Stimulated activated CD4-positive, alpha-beta T cell treated with anti-CD3 and anti-CD28 coated beads, Interleukin-2, amount 100 ng/mL, for 48 hours (primary cell): ENCODE data around the gene RAPGEFL1.
"Not testable (repeated sequence)": the region's sequence is repeated elsewhere in the genome, so short reads cannot be mapped to it uniquely, and the experiment has no call there.

Source experiments
- DNase-seq, 2 donors: peaks; one replicate each; pipeline ENCODE4 v3.0.0-alpha.2; 2020

The RAPGEFL1 gene

GRCh38 chr17:40177275-40177874 lies at the start of gene RAPGEFL1:
Gene RAPGEFL1, plus strand, starts transcription at chr17:40177470. Its CDS starts 392 bp downstream, at chr17:40177862.
- DNase-seq, result peak; percentile 82 to 84

GRCh38 chr17:40129498-40129897 lies 47.8 kb upstream of the RAPGEFL1 start:
- DNase-seq, result no peak

DNA sequence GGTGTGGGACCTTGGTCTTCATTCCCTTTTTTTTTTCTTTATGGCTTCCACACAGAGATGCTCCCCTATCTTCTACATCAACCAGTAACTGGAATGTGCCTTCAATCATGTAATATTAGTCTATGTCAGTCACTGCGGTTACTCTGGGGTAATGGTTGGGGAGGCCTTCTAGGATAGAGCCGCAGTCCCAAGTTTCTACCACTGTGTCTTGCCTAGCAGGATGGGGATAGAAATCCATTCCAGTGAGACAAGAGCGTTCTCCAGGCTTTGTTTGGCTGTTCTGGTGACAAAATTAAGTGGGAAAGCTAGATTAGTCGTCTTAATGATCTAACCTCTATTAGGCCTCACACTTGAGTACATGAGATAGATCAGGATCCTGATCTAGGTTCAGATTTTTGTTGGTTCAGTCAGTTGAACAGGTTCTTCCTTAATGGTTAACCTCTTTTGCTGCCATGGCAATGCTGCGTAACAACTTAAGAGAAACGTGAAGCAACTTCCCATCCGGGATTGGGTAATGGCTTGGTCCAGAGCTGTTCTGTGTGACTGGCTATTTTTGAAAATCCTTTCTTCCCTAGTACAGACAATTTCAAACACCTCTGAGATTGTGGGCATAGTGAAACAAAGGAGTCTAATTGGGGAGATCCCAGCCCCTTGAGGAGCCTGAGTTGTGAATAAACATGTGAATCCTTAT lies 46.8 kb upstream of the RAPGEFL1 start:
- DNase-seq, result no peak

DNA sequence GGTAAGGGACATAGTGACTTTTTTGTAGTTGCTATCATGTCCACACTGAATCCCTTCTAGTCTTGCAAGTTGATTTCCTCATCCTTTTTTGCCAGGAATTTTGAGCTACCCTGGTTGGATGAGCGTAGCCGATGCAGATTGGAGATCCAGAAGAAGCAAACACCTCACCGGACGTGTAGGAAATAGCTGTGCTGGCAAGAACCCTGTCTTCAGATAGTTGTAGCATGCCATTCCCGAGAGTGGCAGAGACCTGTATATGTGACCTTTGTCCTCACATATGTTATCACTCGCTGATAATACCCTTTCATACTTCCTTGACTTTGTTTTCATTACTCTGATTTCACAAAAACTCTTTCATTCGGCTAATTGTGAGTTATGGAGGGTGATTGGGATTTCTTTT lies 43.1 kb upstream of the RAPGEFL1 start:
- DNase-seq, result no peak

GRCh38 chr17:40135817-40136216 lies 41.5 kb upstream of the RAPGEFL1 start:
- no peak for DNase-seq

GRCh38 chr17:40139566-40140058 lies 37.7 kb upstream of the RAPGEFL1 start:
- DNase-seq, result peak in 1 of 2 donors; percentile 11

- not testable (repeated sequence) for DNase-seq
Measured at GRCh38 chr17:40143166-40143565, 34.1 kb upstream of the RAPGEFL1 start.

DNA sequence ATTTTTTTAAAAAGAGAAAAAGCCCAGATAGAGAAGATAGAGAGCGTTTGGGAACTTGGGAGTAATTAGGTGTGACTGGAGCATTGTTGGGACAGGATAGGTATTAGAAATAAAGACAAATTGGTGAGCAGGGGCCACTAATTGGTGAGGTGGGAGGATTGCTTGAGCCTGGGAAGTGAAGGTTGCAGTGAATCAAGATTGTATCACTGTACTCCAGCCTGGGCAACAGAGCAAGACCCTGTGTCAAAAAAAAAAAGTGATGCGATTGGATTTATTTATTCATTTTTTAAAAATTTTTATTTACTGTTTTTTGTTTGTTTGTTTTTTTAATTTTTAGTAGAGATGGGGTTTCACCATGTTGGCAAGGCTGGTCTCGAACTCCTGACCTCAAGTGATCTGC lies 31.8 kb upstream of the RAPGEFL1 start:
- no peak for DNase-seq

DNA sequence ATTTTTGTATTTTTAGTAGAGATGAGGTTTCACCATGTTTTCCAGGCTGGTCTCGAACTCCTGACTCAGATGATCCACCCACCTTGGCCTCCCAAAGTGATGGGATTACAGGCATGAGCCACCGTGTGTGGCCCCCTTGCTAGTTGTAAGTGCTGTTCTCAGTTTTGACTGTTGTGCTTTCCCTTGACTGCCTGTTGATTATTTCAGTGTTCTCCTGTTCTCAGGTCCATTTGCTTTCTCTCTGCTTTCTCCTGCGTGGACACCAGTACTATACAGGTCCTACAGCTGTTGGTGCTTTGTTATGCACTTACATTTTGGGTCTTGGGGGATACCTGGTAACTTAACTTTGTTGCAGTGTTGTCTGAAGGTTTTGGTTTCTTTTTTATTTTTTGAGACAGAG lies 28.7 kb upstream of the RAPGEFL1 start:
- DNase-seq, result no peak

GRCh38 chr17:40150276-40150675 lies 27.0 kb upstream of the RAPGEFL1 start:
- no peak for DNase-seq

- no peak for DNase-seq
Measured at GRCh38 chr17:40151414-40151963, 25.8 kb upstream of the RAPGEFL1 start.

- peak in 1 of 2 donors; percentile 6 for DNase-seq
Measured at GRCh38 chr17:40153603-40154236, 23.6 kb upstream of the RAPGEFL1 start.

DNA sequence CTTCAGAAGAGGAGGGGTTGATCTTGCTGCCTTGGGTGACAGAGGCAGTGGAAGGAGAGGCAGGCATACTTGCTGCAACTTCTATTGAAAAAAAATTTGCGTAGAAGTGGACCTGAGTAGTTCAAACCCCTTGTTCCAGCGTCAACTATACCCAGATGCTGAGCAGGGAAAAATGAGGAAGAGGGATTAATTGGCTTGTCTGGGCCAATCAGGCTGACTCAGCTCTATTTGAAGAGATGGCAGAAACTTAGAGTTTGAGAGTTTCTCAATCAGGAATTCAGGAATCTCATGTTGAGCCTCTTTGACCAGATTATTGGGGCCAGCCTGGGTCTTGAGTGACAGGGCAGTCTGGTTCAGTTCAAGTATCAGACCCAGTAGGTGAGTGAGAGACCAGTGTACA lies 19.3 kb upstream of the RAPGEFL1 start:
- DNase-seq, result no peak

DNA sequence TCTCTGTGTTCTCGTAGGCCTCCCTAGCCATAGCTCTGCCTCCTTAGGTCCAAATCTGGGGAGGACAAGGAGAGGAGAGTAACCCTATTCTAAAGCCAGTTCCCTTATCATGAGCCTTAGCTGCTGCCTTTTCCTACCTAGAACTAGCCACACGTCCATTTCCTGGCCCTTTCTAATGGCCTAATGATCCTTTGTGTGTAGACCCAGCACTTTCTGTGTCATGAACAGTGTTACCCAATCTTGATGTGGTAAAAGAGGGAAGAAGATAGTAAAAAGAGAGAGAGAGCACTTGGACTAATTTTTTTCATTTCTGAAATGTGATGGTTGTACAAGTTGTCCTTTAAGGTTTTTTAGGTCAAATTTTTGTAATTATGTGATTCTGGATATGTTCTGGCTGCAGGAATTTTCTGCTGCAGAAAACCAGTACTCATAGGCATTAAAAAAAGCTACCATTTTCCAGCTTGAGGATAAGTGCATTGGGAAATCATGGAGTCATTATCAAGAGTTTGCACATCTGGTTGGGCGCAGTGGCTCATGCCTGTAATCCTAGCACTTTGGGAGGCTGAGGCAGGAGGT lies 18.7 kb upstream of the RAPGEFL1 start:
- no peak for DNase-seq

- DNase-seq, result no peak
Measured at GRCh38 chr17:40159456-40159855, 17.8 kb upstream of the RAPGEFL1 start.

GRCh38 chr17:40167685-40168261 lies 9.5 kb upstream of the RAPGEFL1 start:
- DNase-seq, result no peak

- no peak for DNase-seq
Measured at GRCh38 chr17:40168262-40168832, 8.9 kb upstream of the RAPGEFL1 start.

- DNase-seq, result no peak
Measured at GRCh38 chr17:40170325-40170724, 6.9 kb upstream of the RAPGEFL1 start.

- no peak for DNase-seq
Measured at GRCh38 chr17:40171750-40172149, 5.5 kb upstream of the RAPGEFL1 start.

DNA sequence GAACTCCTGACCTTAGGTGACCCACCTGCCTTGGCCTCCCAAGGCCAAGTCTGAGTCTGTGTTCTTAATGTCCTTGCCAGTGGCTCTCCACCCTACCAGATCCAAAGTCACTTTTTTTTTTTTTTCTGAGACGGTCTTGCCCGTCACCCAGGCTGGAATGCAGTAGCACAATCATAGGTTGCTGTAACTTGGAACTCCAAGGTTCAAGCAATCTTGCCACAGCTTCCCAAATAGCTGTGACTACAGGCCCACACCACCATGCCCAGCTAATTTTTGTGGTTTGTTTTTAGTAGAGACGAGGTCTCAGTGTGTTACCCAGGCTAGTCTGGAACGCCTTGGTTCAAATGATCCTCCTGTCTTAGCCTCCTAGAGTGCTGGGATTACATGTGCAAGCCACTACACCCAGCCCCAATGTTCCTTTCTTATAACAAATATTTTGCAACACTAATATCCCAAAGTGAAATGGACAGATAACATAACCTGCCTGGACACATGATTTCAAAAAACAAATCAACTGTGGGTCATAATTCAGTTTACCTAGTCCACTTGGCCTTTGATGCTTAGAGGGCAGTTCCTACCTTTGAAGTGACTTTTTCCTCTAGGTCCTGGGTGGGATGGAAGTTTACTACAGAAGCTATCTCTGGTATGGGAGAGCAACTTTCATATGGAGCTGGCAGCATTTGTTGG lies 4.0 kb upstream of the RAPGEFL1 start:
- DNase-seq, result no peak

DNA sequence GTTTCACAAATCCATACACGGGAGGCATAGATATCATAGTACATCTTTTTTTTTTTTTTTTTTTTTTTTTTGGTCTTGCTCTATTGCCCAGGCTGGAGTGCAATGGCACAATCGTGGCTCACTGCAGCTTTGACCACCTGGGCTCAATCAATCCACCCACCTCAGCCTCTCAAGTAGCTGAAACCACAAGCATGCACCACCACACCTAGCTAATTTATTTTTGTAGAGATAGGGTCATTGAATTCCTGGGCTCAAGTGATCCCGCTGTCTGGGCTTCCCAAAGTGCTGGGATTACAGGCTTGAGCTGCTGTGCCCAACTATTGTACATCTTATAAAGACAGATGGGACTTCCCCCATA lies 3.5 kb upstream of the RAPGEFL1 start:
- DNase-seq, result no peak

- DNase-seq, result no peak
Measured at GRCh38 chr17:40174514-40174913, 2.8 kb upstream of the RAPGEFL1 start.
